Activated effector memory CD4-positive, alpha-beta T cell treated with anti-CD3 and anti-CD28 coated beads, Interleukin-2, amount 50 U/mL, for 16 hours (primary cell): Measurements from ENCODE around the gene MCM6.
"Not testable (repeated sequence)": the region's sequence is repeated elsewhere in the genome, so short reads cannot be mapped to it uniquely, and the experiment has no call there.

ENCODE experiments used
- DNase-seq: peaks from one replicate; pipeline ENCODE4 v3.0.0-alpha.2; 2020

Gene MCM6

GRCh38 chr2:135818937-135819610 lies 57.2 kb downstream of the MCM6 start:
- DNase-seq: peak; percentile 68

DNA sequence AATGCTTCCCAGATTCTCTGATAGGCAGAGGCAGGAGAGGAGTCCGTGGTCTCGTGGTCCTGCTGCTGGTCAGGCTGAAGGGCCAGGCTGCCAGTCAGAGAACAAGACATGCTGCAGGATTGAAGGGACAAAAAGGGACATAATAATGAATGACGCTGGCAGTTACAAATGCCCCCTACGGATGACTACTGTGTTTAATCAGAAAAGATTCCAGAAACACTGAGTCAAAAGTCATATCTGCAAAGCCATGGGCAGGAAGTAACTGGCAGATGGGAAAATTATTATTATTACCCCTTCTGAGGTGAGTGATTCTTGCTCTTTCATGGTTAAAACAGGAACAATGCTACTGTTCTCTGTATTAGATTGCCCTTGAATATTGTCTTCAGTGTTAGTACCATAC lies 58.3 kb downstream of the MCM6 start:
- DNase-seq: no peak

DNA sequence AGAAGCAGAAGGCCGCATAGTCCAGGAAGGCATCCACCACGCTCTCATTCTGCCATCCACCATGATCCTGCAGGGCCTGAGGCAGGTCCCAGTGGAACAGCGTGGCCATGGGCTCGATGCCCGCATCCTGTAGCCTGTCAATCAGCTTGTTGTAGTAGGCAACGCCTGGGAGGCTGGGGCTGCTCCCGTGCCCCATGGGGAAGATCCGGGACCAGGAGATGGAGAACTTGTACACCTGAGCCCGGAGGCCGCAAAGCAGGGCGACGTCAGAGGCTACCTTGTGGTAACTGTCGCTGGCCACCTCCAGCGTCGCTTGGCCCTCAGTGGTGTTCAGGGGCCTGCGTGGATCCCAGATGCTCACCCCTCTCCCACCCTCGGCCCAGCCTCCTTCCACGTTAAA lies 58.8 kb downstream of the MCM6 start:
- peak; percentile 46 for DNase-seq

- peak; percentile 2 for DNase-seq
These were observed 61.0 kb downstream of the MCM6 start for GRCh38 chr2:135815269-135815668.

GRCh38 chr2:135812907-135813511 lies 63.2 kb downstream of the MCM6 start:
- no peak for DNase-seq

DNA sequence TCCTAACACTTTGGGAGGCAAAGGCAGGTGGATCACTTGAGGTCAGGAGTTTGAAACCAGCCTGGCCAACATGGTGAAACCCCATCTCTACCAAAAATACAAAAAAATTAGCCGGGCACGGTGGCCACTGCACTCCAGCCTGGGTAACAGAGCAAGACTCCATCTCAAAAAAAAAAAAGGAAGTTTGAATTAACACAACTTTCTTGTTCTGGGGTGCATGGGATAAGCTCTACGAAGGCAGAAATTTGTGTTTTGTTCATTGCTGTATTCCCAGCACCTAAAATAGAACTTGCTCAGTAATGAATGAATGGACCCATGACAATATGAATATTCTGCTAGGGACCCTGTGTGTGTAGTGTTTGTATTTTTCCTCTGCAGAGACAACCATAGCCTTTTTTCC lies 68.4 kb downstream of the MCM6 start:
- not testable (repeated sequence) for DNase-seq

DNA sequence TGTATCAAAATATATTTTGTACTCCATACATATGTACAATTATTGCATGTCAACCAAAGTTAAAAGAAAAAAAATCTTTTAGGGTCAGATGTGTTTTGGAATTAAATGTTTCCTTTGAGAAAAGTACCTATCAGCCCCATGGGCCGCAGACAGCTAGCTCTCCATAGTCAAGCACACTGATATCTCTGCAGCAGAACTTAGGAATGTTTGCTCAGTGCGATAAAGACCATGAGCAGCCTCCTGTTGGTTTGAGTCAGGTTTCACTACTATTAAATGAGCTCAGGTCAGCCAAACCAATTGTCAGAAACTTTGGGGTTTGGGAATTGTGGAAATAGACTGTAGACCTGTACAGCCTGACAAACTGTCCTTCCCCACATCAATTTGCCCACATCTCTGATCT lies 73.0 kb downstream of the MCM6 start:
- no peak for DNase-seq

DNA sequence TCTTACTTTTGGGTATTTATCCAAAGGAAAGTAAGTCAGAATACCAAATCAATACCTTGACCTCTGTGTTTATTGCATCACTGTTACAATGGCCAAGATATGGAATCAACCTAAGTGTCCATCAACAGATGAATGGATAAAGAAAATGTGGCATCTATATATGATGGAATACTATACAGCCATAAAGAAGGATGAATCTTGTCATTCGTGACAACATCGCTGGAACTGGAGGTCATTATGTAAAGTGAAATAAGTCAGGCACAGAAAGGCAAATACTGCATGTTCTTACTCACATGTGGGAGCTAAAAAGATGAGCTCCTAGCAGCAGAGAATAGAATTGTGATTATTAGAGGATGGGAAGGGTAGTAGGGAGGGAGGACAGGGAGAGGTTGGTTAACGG lies 73.9 kb downstream of the MCM6 start:
- DNase-seq: no peak

DNA sequence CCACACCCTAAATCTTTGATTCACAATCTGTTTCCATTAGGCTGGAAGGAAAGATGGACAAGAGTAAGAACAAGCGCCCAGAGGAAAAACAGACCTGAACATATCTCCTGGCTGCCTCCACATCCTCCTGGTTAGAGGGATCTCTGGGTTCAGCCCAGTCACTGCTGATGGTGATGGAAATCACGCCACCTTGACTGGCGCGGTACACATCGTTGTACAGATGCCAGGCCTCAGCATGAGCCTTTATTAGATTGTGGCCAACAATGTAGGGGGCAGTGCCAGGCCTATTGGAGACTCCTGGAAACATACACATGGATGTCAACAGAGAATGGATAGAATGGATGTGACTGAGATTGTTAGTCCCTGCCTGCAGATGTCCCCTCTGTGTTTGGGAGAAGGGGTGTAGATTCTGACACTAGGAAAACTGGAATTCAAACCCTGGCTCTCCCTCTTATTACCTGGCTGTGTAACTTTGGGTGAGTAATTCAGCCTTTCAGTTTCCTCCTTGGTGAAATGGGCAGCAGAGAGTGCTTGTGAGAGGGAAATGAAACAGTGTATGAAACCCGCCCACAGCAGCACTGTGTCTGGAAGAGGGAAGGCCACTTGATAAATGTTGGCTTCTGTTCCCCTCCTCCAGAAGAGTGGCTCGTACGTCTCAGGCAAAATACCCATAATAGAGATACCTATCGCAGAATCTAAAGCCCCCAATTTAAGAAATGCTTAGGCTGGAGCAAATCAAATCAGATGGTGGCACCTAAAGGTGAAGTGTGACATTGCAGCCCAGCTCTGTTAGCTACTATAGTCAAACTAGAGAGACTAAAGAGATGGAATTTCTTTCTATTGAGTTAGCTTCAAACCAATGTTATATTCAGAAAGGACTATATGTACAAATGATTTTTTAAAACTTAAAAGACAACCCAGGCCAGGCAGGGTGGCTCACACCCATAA lies 75.5 kb downstream of the MCM6 start:
- no peak for DNase-seq

- no peak for DNase-seq
These were observed 76.5 kb downstream of the MCM6 start for GRCh38 chr2:135799738-135800137.

DNA sequence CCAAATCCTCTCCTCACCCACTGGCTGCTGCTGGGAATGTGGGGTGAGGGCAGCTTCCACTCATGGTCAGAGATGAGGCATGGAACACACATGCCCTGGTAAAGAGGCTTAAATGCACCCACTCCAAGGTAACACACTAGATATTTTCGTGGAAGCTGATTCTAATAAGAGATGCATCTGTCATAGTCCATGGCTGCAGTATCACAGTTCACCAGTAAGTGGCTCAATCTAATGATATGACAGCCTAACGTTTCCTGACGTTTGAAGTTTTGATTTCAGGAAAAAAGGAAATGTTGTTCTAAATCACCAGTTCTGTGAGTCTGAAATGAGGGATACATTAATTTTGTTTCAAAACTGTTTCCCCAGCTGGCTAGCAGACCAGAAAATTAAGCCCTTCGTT lies 77.5 kb downstream of the MCM6 start:
- DNase-seq: no peak

- DNase-seq: no peak
These were observed 78.0 kb downstream of the MCM6 start for GRCh38 chr2:135798275-135798705.

- DNase-seq: peak; percentile 91
These were observed 78.6 kb downstream of the MCM6 start for GRCh38 chr2:135797497-135798274.

DNA sequence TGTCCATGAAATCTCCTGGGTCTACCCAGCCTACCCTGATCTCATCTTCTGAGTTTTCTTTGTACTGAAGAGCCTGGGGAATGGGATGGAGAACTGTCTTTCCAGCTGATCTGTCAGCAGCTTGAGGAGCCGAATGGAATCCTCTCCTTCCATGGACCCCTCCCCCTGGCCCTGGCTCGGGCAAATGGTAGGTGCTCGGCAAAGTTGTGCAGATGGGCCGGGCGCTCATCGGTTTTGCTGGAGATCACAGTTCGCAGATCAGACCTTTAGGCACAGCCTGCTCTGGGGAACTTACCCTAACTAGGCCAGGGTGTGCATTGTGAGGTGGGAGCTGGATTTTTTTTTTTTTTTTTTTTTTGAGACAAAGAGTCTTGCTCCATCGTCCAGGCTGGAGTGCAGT lies 79.6 kb downstream of the MCM6 start:
- no peak for DNase-seq

DNA sequence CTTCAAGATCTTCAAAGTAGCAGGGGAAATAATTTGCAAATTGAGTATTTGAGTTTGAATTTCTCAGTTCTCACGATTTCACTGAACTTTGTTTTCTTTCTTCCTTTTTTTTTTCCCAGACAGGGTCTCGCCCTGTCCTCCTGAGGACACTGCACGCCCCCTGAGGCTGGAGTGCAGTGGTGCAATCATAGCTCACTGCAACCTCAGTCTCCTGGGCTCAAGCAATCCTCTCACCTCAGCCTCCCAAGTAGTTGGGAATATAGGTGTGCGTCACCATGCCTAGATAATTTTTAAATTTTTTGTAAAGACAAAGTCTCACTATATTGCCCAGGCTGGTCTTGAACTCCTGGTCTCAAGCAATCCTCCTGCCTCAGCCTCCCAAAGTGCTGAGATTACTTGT lies 80.6 kb downstream of the MCM6 start:
- DNase-seq: not testable (repeated sequence)

GRCh38 chr2:135792401-135793150 lies 83.7 kb downstream of the MCM6 start:
- DNase-seq: no peak

GRCh38 chr2:135791418-135792190 lies 84.6 kb downstream of the MCM6 start:
- no peak for DNase-seq

- no peak for DNase-seq
These were observed 85.8 kb downstream of the MCM6 start for GRCh38 chr2:135790423-135790822.
